ENCODE results near the gene SSNA1.

GRCh38 chr9:137164370-137165249 is 23.9 kb upstream of the SSNA1 start:
- no peak for TF ChIP-seq FOXP2 (optimal IDR thresholded peaks at IDR 0.05; ENCODE audit: control extremely low read depth, extremely low read length, insufficient read depth)
- TF ChIP-seq EZH2 (IDR thresholded peaks at IDR 0.05), result no peak
